GM12892 (cell line): ENCODE measurements around the gene OR2AG2.
"Not testable (repeated sequence)": the region's sequence is repeated elsewhere in the genome, so short reads cannot be mapped to it uniquely, and the experiment has no call there.

Experiments
- POLR2A ChIP-seq: IDR thresholded peaks from 2 replicates; pipeline ENCODE4 v1.6.1; 2011; ENCODE audit warnings: low read depth, low read length, control low read depth
- POLR2AphosphoS5 ChIP-seq: IDR thresholded peaks from 2 replicates; pipeline ENCODE4 v1.6.1; 2011; ENCODE audit warnings: low read depth, low read length, control low read depth

DNA sequence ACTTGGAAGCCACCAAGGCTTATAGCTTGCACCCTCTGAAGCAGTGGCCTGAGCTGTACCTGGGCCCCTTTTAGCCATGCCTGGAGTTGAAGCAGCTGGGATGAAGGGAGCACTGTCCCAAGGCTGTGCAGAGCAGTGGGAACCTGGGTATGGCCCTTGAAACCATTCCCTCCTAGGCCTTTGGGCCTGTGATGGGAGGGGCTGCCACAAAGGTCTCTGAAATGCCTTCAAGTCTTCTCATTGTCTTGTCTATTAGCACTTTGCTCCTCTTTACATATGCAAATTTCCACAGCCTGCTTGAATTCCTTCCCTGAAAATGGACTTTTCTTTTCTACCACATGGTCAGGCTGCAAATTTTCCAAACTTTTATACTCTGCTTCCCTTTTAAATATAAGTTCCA is 29.3 kb upstream of the OR2AG2 start:
- TF ChIP-seq POLR2AphosphoS5, POLR2A: not testable (repeated sequence)
